HepG2 (cell line): ENCODE data around the gene WIPF2. TPM values are rescaled to one million over a fixed set of nuclear protein-coding genes. Genes with fewer than 3 reads are reported as not detected.

ENCODE experiments used
- ASH2L ChIP-seq: fragments of 300-600, 200-600 bp; sonication (generic); IDR thresholded peaks from 2 replicates; pipeline ENCODE4 v1.7.0; 2017; ENCODE audit warnings: low read depth, mild to moderate bottlenecking, moderate library complexity, mixed read lengths, low read length; ENCODE audit not compliant: insufficient read length
- EZH2 ChIP-seq: conservative IDR thresholded peaks from 2 replicates; pipeline ENCODE4 v1.6.1; 2012; ENCODE audit warnings: mild to moderate bottlenecking, low read depth, low read length, moderate library complexity
- HDAC1 ChIP-seq: sonication (generic); formaldehyde crosslinking; IDR thresholded peaks from 2 replicates; pipeline ENCODE4 v1.5.1; 2020; ENCODE audit warnings: mild to moderate bottlenecking, missing genetic modification reagents
- RORA ChIP-seq: sonication (generic); formaldehyde crosslinking; IDR thresholded peaks from 2 replicates; pipeline ENCODE4 v1.5.0; 2020; ENCODE audit warnings: mild to moderate bottlenecking, missing genetic modification reagents, moderate library complexity
- ZNF816 ChIP-seq: sonication (generic); formaldehyde crosslinking; IDR thresholded peaks from 2 replicates; pipeline ENCODE4 v1.8.0; 2022; ENCODE audit warnings: missing genetic modification reagents, mild to moderate bottlenecking, borderline replicate concordance
- polyA plus RNA-seq, 8 experiments: library from polyadenylated mRNA; depleted of rRNA in 3 of 8; stranded (reverse) in 7 of 8; unstranded in 1 of 8; fragments of >200 nt; fragmentation: Illumina TruSeq in 4 of 8; extraction: Trizol in 4 of 8; gene quantifications; 2 replicates each; pipeline versions ENCODE4 v1.2.1 to v1.2.3, GENCODE V29; 2011 to 2016; ENCODE audit warnings: low read depth in 4 of 8, missing spikeins in 1 of 8, mixed read lengths in 1 of 8; ENCODE audit not compliant: insufficient read depth in 1 of 8
- total RNA-seq, 5 experiments: library from RNA; depleted of rRNA; stranded (reverse); fragments of >200 nt; fragmentation: Illumina TruSeq; extraction: Trizol; gene quantifications; 2 replicates each; pipeline ENCODE4 v1.2.3, GENCODE V29; 2016; ENCODE audit warnings: low read depth in 1 of 5
- TF ChIP-seq, protein P1 (sequence below): IDR thresholded peaks from 2 replicates; pipeline ENCODE4 v1.6.1; 2016; ENCODE audit warnings: low read depth, borderline replicate concordance
- TF ChIP-seq, protein P2 (sequence below): sonication (generic); formaldehyde crosslinking; IDR thresholded peaks from 2 replicates; pipeline ENCODE4 v1.4.0; 2020; ENCODE audit warnings: missing genetic modification reagents; ENCODE audit errors: not compliant biosample characterization
- TF ChIP-seq, protein P3 (sequence below): sonication (generic); formaldehyde crosslinking; IDR thresholded peaks from 2 replicates; pipeline ENCODE4 v1.5.0; 2020; ENCODE audit warnings: missing genetic modification reagents
- TF ChIP-seq, protein P4 (sequence below): sonication (generic); formaldehyde crosslinking; IDR thresholded peaks from 2 replicates; pipeline ENCODE4 v1.5.1; 2020; ENCODE audit warnings: mild to moderate bottlenecking, missing genetic modification reagents, moderate library complexity
- TF ChIP-seq, protein P5 (sequence below): sonication (generic); formaldehyde crosslinking; IDR thresholded peaks from 2 replicates; pipeline ENCODE4 v1.4.0; 2020; ENCODE audit warnings: missing genetic modification reagents, mild to moderate bottlenecking, borderline replicate concordance
- TF ChIP-seq, protein P6 (sequence below): sonication (generic); formaldehyde crosslinking; IDR thresholded peaks from 2 replicates; pipeline ENCODE4 v1.4.0; 2020; ENCODE audit warnings: missing genetic modification reagents, borderline replicate concordance

Gene WIPF2
- total and polyA plus RNA-seq, 2 of the 13 experiments (the other 11 are each of a cell fraction or from before 2014, with no cell fraction given) = 7.2 to 10.8 TPM

DNA sequence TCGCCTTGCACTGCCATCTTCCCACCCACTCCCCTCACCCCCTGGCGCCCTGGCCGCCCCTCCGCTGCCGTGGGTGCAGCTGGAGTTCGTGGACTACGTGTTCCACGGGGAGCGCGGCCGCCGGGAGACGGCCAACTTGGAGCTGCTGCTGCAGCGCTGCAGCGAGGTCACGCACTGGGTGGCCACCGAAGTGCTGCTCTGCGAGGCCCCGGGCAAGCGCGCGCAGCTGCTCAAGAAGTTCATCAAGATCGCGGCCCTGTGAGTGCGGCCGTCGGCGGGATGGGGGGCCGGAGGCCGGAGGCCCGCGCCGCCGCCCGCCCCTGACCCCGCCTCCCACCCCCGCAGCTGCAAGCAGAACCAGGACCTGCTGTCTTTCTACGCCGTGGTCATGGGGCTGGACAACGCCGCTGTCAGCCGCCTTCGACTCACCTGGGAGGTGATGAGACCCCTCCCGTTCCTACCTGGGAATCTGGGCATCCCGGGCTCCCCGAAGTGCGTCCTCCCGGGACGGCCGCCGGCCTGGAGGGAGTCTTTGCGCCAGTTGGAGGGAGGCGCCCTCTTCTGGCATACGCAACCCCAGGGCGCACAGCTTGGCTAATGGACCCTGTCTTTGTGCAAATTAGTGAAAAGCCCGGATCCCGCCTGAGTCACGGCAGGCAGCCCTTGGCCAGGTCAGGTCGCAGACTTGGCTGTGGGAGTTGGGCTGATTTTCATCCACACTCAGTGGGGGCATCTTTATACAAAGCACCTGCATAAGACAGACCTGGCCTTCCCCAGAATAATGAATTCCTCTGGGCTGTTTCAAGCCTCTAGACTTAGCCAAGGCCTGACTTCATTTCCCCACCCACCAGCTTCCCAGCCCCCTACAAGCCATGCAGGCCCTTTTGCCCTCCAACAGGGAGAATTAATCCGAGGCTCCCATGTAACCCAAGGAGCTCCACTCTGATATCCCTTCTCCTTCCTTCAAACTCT is 27.6 kb upstream of the WIPF2 start (continued):
- TF ChIP-seq ZNF816 (CRISPR knock-in tag) (0 out of 2 replicates have a peak, but pooled peaks have one; percentile 40), RORA (CRISPR knock-in tag) (0 out of 2 replicates have a peak, but pooled peaks have one; percentile 32), ASH2L (peak; percentile 45), HDAC1 (CRISPR knock-in tag) (peak; percentile 86; the same call in 1 of the 2 replicates), EZH2 (no peak)
- TF ChIP-seq, protein P1, sequence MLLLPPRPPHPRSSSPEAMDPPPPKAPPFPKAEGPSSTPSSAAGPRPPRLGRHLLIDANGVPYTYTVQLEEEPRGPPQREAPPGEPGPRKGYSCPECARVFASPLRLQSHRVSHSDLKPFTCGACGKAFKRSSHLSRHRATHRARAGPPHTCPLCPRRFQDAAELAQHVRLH = peak; percentile 73; the same call in 1 of the 2 replicates
- TF ChIP-seq, protein P2, sequence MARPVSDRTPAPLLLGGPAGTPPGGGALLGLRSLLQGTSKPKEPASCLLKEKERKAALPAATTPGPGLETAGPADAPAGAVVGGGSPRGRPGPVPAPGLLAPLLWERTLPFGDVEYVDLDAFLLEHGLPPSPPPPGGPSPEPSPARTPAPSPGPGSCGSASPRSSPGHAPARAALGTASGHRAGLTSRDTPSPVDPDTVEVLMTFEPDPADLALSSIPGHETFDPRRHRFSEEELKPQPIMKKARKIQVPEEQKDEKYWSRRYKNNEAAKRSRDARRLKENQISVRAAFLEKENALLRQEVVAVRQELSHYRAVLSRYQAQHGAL (CRISPR knock-in tag) = no peak
- TF ChIP-seq, protein P3, sequence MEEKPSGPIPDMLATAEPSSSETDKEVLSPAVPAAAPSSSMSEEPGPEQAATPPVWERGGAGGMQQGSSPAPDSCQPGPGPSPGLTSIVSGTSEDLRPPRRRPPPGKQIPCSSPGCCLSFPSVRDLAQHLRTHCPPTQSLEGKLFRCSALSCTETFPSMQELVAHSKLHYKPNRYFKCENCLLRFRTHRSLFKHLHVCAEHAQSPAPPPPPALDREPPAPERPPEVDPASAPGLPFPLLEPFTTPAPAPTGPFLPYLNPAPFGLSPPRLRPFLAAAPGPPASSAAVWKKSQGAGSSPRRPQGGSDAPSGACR = 0 out of 2 replicates have a peak, but pooled peaks have one; percentile 12
- TF ChIP-seq, protein P4, sequence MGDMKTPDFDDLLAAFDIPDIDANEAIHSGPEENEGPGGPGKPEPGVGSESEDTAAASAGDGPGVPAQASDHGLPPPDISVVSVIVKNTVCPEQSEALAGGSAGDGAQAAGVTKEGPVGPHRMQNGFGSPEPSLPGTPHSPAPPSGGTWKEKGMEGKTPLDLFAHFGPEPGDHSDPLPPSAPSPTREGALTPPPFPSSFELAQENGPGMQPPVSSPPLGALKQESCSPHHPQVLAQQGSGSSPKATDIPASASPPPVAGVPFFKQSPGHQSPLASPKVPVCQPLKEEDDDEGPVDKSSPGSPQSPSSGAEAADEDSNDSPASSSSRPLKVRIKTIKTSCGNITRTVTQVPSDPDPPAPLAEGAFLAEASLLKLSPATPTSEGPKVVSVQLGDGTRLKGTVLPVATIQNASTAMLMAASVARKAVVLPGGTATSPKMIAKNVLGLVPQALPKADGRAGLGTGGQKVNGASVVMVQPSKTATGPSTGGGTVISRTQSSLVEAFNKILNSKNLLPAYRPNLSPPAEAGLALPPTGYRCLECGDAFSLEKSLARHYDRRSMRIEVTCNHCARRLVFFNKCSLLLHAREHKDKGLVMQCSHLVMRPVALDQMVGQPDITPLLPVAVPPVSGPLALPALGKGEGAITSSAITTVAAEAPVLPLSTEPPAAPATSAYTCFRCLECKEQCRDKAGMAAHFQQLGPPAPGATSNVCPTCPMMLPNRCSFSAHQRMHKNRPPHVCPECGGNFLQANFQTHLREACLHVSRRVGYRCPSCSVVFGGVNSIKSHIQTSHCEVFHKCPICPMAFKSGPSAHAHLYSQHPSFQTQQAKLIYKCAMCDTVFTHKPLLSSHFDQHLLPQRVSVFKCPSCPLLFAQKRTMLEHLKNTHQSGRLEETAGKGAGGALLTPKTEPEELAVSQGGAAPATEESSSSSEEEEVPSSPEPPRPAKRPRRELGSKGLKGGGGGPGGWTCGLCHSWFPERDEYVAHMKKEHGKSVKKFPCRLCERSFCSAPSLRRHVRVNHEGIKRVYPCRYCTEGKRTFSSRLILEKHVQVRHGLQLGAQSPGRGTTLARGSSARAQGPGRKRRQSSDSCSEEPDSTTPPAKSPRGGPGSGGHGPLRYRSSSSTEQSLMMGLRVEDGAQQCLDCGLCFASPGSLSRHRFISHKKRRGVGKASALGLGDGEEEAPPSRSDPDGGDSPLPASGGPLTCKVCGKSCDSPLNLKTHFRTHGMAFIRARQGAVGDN (CRISPR knock-in tag) = peak; percentile 83
- TF ChIP-seq, protein P5, sequence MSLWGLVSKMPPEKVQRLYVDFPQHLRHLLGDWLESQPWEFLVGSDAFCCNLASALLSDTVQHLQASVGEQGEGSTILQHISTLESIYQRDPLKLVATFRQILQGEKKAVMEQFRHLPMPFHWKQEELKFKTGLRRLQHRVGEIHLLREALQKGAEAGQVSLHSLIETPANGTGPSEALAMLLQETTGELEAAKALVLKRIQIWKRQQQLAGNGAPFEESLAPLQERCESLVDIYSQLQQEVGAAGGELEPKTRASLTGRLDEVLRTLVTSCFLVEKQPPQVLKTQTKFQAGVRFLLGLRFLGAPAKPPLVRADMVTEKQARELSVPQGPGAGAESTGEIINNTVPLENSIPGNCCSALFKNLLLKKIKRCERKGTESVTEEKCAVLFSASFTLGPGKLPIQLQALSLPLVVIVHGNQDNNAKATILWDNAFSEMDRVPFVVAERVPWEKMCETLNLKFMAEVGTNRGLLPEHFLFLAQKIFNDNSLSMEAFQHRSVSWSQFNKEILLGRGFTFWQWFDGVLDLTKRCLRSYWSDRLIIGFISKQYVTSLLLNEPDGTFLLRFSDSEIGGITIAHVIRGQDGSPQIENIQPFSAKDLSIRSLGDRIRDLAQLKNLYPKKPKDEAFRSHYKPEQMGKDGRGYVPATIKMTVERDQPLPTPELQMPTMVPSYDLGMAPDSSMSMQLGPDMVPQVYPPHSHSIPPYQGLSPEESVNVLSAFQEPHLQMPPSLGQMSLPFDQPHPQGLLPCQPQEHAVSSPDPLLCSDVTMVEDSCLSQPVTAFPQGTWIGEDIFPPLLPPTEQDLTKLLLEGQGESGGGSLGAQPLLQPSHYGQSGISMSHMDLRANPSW (CRISPR knock-in tag) = no peak
- TF ChIP-seq, protein P6, sequence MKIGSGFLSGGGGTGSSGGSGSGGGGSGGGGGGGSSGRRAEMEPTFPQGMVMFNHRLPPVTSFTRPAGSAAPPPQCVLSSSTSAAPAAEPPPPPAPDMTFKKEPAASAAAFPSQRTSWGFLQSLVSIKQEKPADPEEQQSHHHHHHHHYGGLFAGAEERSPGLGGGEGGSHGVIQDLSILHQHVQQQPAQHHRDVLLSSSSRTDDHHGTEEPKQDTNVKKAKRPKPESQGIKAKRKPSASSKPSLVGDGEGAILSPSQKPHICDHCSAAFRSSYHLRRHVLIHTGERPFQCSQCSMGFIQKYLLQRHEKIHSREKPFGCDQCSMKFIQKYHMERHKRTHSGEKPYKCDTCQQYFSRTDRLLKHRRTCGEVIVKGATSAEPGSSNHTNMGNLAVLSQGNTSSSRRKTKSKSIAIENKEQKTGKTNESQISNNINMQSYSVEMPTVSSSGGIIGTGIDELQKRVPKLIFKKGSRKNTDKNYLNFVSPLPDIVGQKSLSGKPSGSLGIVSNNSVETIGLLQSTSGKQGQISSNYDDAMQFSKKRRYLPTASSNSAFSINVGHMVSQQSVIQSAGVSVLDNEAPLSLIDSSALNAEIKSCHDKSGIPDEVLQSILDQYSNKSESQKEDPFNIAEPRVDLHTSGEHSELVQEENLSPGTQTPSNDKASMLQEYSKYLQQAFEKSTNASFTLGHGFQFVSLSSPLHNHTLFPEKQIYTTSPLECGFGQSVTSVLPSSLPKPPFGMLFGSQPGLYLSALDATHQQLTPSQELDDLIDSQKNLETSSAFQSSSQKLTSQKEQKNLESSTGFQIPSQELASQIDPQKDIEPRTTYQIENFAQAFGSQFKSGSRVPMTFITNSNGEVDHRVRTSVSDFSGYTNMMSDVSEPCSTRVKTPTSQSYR (CRISPR knock-in tag) = no peak
